HG03432 (cell line): ENCODE data around the gene ISCA2.

Source experiments
- ATAC-seq: cut with Tn5 transposase; IDR thresholded peaks from one replicate; pipeline ENCODE4 v1.9.1; 2021; ENCODE audit warnings: mild to moderate bottlenecking, moderate library complexity; ENCODE audit not compliant: unreplicated experiment

ISCA2 gene

GRCh38 chr14:74507840-74508239 lies 14.3 kb downstream of the ISCA2 start:
- no peak for ATAC-seq

DNA sequence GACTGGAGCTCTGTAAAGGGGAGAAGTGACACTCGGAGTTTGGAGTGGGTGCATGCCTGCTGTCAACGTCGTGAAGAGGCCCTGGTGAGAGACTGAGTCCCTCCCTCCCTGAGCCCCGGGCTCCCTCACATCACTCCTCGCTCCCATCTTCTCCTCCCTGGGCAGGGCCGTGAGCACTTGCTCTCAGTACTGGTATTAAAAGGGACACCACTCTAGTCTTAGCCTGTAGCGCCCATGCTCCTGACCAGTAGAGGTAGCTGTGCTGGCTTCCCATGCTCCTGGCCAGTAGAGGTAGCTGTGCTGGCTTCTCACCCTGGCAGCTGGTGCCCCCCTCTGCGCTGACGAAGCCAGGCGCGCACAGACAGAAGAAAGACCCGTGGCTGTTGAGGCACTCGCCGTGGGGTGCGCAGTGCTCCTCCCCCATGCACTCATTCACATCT lies 14.7 kb downstream of the ISCA2 start:
- no peak for ATAC-seq

GRCh38 chr14:74508844-74509428 lies 15.4 kb downstream of the ISCA2 start:
- ATAC-seq = no peak

GRCh38 chr14:74509587-74510222 lies 16.1 kb downstream of the ISCA2 start:
- no peak for ATAC-seq

GRCh38 chr14:74510223-74510931 lies 16.8 kb downstream of the ISCA2 start:
- no peak for ATAC-seq

- no peak for ATAC-seq
Measured at GRCh38 chr14:74510959-74511409, 17.4 kb downstream of the ISCA2 start.

GRCh38 chr14:74511966-74512830 lies 18.6 kb downstream of the ISCA2 start:
- ATAC-seq = no peak

- ATAC-seq = no peak
Measured at GRCh38 chr14:74514471-74514941, 20.9 kb downstream of the ISCA2 start.

- ATAC-seq = no peak
Measured at GRCh38 chr14:74515891-74516412, 22.4 kb downstream of the ISCA2 start.

- ATAC-seq = no peak
Measured at GRCh38 chr14:74516451-74517160, 23.0 kb downstream of the ISCA2 start.

GRCh38 chr14:74517731-74518130 lies 24.2 kb downstream of the ISCA2 start:
- ATAC-seq = no peak

DNA sequence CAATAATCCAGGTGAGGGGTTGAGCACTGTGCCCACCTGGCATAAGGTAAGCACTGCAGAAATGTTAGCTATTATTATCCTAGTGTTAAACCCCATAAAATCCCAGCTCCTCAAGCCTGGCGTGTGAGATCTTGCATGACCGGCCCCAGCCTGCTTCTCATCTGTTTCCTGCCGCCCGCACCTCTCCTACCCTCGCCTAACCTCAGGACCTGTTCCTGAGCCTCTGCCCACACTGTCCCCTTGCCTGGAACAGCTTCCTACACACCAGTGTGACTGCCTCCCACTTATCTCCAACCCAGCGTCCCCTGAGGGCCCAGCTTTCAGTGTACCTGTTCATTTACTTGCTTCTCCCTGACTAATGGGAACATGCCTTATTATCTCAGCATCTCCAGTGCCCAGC lies 24.7 kb downstream of the ISCA2 start:
- no peak for ATAC-seq

DNA sequence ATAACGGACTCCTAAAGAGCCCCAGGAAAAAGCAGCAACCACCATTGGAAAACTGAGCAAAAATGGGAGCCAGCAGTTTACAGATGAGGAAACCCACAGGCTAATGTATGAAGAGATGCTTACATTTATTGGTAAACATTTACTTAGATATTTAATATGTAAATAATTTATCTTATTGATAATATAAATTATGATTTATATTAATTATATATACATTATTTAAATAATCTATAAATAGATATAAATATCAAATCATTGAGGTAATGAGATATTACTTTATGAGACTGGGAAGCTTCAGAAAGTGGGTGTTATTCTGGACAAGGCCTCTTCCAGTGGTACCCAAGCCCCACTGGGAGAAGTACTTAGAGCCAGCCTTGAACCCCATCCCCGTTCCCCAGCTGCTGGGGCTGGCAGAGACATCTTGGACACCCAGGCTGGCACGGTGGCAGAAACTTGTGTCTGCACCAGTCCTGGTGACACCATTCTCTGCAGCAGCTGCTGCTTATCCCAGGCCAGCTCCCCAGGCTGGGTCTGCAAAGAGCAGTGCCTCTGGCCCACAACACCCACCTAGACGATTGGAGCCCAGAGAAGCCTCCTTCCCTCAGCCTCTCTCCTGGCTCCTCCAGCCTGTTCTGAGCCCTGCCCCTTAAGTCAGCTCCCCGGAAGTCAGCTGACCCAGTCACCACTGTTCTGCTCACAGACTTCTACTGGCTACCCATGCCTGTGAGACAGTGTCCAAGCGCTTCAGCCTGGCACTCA lies 25.9 kb downstream of the ISCA2 start:
- ATAC-seq = no peak

DNA sequence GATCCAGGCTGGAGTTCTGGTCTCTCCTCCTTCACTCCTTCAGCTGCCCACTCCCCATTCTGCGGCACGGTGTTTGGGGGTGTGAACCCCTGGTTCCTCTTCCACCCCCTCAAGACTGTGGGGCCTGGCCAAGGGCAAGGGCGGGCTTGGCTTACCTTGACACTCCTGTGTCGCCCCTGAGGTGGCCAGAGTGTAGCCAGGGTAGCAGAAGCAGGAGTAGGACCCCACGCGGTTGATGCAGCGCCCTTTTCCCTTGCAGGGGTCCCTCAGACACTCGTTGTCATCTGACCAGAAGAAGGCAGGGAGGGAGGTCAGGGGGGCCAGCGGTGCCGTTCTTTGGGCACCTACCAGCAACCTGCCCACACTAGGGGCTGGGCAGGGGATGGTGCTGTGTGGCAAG lies 28.2 kb downstream of the ISCA2 start:
- ATAC-seq = no peak

DNA sequence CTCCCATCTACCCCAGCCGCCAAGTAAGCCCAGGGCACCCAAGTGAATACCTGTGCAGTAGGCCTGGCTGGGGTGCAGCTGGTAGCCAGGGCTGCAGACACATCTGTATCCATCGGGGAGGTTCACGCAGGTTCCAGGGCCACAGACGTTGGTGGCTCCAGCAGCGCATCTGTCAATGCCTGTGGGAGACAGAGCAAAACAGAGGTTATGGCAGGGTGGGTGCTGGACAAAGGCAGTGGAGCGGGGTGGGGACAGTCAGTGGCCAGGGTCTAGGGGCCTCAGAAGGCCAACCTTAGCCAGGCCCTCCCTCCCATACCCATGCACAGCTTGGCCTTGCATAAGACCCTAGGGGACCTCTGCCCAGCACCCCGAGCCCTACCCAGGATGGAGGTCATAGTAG lies 29.2 kb downstream of the ISCA2 start:
- no peak for ATAC-seq

- ATAC-seq = no peak
Measured at GRCh38 chr14:74524076-74524811, 30.7 kb downstream of the ISCA2 start.

- ATAC-seq = no peak
Measured at GRCh38 chr14:74524812-74525135, 31.2 kb downstream of the ISCA2 start.

DNA sequence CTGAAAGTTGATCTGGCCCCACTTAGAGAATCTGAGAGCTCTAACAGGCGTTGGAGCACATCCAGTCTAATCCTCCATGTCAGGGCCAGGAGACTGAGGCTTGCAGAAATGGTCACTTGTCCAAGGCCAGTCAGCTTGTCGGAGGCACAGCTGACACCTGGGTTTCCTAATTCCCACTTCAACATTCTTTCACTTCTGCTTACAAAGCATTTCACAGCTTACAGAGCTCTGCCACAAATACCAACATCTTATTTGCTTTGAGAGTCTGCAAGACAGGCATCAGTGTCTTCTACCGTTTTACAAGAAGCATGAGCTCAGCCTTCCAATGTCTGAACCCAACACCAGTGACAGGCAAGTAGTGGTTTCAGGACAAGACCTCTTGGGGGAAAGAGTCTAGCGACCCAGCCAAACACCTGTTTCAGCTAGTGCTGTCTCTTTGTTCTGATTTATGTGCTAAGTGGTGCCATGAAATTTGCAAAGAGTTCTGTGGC lies 31.8 kb downstream of the ISCA2 start:
- ATAC-seq = no peak
